Tibial artery (tissue), 4 donors: ENCODE results near the gene MBD3L5.

Experiments
- DNase-seq, 2 donors: peaks; one replicate each; pipeline ENCODE4 v3.0.0-alpha.2; 2019
- H3K27ac ChIP-seq, 2 donors: fragments of 200-600 bp; sonication (generic) in 1 of 2; 1 replicate in 1 of 2; 2 replicates in 1 of 2; pipeline ENCODE4 v1.5.1; 2018 to 2019; ENCODE audit warnings: mild to moderate bottlenecking in 1 of 2
- H3K27me3 ChIP-seq, 2 donors: fragments of 200-600 bp; sonication (generic) in 1 of 2; one replicate each; pipeline versions ENCODE4 v1.5.1 to v1.6.0; 2016 to 2019
- H3K36me3 ChIP-seq, 3 donors: fragments of 200-600 bp; sonication (generic) in 2 of 3; one replicate each; pipeline ENCODE4 v1.5.1; 2016 to 2019; ENCODE audit warnings: mild to moderate bottlenecking in 2 of 3
- H3K4me1 ChIP-seq, 4 donors: fragments of 200-600 bp; sonication (generic) in 2 of 4; 1 replicate in 3 of 4; 2 replicates in 1 of 4; pipeline ENCODE4 v1.5.1; 2016 to 2019
- H3K4me3 ChIP-seq, 2 donors: fragments of 200-600 bp; sonication (generic) in 1 of 2; 1 replicate in 1 of 2; 2 replicates in 1 of 2; pipeline ENCODE4 v1.5.1; 2018 to 2019; ENCODE audit warnings: mild to moderate bottlenecking in 2 of 2
- H3K9me3 ChIP-seq, 3 donors: fragments of 200-600 bp; sonication (generic) in 1 of 3; one replicate each; pipeline ENCODE4 v1.5.1; 2016 to 2019
- intact Hi-C: fragments of 100-400 bp; cut with DNase I; formaldehyde crosslinking; loops from one replicate; pipeline ENCODE4 v1.15.0; 2023; ENCODE audit warnings: low total_unique reads
- TF ChIP-seq, protein P1 (sequence below), 2 experiments: fragments of 200-600 bp in 1 of 2; fragments of 450-650 bp in 1 of 2; IDR thresholded peaks; one replicate each; pipeline ENCODE4 v1.5.1; 2017 to 2019; ENCODE audit warnings: antibody characterized with exemption in 2 of 2, mild to moderate bottlenecking in 1 of 2, moderate library complexity in 1 of 2

Gene MBD3L5

DNA sequence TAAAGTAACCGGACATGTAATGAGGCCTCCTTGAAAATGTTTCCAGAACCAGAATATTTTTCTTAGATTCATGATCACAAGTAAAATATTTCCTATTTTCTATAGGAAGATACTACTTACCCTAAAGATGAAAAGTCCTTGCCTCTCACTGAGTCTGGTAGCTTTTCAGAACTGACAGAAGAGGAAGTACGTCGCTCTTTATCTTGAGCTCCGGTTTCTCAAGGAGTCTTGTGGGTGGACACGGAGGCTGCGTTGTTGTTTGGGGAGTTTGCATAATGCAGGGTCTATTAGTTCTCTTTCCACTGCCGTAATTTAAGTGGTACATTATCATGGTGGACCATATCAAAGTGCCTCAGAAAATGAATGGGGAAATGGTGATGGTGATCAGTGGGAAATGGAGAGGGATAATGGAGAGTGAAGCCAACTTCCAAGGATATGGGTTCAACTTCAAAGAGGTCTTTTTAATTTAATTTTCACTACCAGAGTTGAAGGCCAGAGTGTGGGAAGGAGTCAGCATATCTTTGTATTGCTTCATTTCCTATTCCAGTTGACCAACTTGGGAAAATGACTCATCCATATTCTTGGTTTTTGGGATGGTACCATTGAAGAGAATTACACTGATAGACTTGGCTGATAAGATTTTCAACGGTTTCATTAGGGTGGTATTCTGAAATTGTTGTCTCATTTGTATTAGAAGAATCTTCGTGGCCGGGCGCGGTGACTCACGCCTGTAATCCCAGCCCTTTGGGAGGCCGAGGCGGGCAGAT is 32.5 kb upstream of the MBD3L5 start:
- Histone ChIP-seq H3K4me3 (no peak overlapping the region), H3K4me1 (no peaks in the 10 kb centered on the region), H3K27me3 (no peaks in the 10 kb centered on the region), H3K27ac (no peak overlapping the region), H3K36me3 (no peaks in the 10 kb centered on the region), H3K9me3 (no peaks in the 10 kb centered on the region)
- TF ChIP-seq, protein P1, sequence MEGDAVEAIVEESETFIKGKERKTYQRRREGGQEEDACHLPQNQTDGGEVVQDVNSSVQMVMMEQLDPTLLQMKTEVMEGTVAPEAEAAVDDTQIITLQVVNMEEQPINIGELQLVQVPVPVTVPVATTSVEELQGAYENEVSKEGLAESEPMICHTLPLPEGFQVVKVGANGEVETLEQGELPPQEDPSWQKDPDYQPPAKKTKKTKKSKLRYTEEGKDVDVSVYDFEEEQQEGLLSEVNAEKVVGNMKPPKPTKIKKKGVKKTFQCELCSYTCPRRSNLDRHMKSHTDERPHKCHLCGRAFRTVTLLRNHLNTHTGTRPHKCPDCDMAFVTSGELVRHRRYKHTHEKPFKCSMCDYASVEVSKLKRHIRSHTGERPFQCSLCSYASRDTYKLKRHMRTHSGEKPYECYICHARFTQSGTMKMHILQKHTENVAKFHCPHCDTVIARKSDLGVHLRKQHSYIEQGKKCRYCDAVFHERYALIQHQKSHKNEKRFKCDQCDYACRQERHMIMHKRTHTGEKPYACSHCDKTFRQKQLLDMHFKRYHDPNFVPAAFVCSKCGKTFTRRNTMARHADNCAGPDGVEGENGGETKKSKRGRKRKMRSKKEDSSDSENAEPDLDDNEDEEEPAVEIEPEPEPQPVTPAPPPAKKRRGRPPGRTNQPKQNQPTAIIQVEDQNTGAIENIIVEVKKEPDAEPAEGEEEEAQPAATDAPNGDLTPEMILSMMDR (IDR thresholded peaks at IDR 0.05): no peak
- intact Hi-C loops: no loop called here
- DNase-seq: no peak

DNA sequence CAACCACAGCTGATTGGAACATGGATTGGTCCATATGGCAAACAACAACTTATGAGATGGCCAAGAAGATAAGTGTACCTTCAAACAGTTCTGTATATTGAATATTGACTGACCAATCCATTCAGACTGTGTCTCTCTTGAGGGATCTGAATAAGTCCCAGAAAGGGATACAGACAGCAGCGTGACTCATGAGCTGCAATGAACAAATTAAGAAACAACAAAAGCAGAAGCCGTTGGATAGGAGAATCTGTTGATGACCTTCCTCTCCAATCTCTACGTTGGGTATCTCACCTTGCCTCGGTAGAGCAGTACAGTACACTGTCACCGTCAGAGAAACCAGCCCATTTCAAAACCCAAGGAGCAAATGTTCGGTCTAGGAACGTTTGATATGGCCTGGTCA is 30.4 kb upstream of the MBD3L5 start:
- intact Hi-C loops: no loop called here
- Histone ChIP-seq H3K36me3 (no peaks in the 10 kb centered on the region), H3K4me1 (no peaks in the 10 kb centered on the region), H3K9me3 (no peaks in the 10 kb centered on the region), H3K27ac (no peak overlapping the region), H3K27me3 (no peaks in the 10 kb centered on the region), H3K4me3 (no peak overlapping the region)
- TF ChIP-seq, protein P1 (IDR thresholded peaks at IDR 0.05): no peak
- DNase-seq: no peak

DNA sequence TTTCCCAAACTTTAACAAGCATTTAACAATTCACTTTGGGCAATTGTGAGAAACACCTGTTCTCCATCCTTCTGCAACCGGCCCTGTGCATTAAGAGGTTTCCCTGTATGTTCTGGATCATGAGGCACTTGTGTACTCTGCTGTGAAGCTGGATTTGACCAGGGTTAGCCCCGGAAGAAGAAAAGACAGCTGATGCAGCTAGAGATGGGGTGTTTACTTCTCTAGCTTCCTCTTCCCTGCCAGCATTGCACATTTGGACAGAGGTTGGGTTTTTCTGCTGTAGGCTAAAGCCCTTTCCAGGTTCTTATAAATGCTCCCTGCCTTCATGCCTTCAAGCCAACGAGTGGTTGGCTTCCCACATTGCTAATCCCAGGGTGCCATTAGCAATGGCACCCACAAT is 30.0 kb upstream of the MBD3L5 start:
- no peaks in the 10 kb centered on the region for H3K36me3 ChIP-seq
- intact Hi-C loops: no loop called here
- H3K4me1 ChIP-seq: no peaks in the 10 kb centered on the region
- H3K27ac ChIP-seq: no peak overlapping the region
- no peaks in the 10 kb centered on the region for H3K9me3 ChIP-seq
- H3K27me3 ChIP-seq: no peaks in the 10 kb centered on the region
- TF ChIP-seq, protein P1 (IDR thresholded peaks at IDR 0.05): no peak
- no peak for DNase-seq
- H3K4me3 ChIP-seq: no peak overlapping the region

DNA sequence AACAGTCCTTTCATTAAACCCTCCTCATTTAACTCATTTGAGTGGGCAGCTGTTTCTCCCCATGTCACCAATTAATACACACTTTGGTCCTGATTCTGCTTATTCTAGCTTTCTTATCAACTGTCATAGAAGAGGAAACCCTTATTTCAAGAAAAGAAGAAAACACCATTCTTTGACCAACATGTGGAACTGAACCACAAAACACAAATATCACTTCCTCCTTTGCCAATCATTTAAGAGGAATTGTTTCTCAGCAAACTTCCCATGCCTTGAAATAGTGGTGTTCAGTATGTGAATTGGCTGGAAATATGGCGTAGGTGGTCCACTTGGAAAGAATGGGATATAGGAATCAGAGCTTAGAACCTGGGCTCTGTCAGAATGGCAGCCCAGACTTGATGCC is 29.6 kb upstream of the MBD3L5 start:
- Histone ChIP-seq H3K4me3 (no peak overlapping the region), H3K27me3 (no peaks in the 10 kb centered on the region), H3K4me1 (no peaks in the 10 kb centered on the region), H3K9me3 (no peaks in the 10 kb centered on the region), H3K27ac (no peak overlapping the region), H3K36me3 (no peaks in the 10 kb centered on the region)
- no peak for DNase-seq
- TF ChIP-seq, protein P1 (IDR thresholded peaks at IDR 0.05): no peak
- intact Hi-C loops: no loop called here

DNA sequence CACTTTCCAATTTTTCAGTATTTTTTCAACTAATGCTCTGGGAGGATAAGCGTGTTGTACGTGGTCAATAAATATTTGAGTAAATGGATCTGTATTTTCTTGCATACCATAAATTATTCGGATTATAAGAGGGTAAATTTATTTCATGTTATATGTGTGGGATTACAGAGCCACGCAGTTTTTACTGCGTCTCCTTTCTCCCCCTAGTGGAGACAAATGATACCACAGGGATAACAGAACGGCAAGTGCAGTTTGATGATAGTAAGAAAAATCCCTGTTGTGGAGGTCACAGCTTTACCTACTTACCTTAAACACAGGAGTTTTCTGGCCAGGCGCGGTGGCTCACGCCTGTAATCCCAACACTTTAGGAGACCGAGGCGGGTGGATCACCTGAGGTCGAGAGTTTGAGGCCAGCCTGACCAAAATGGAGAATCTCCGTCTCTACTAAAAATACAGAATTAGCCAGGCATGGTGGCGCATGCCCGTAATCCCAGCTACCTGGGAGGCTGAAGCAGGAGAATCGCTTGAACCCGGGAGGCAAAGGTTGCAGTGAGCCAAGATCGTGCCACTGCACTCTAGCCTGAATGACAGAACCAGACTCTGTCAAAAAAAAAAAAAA is 26.0 kb upstream of the MBD3L5 start:
- TF ChIP-seq, protein P1 (IDR thresholded peaks at IDR 0.05): no peak
- Histone ChIP-seq H3K27me3 (no peaks in the 10 kb centered on the region), H3K36me3 (no peaks in the 10 kb centered on the region), H3K4me1 (no peaks in the 10 kb centered on the region), H3K4me3 (no peak overlapping the region), H3K27ac (no peak overlapping the region), H3K9me3 (no peaks in the 10 kb centered on the region)
- no peak for DNase-seq
- intact Hi-C loops: no loop called here
